HFF-Myc (cell line): ENCODE results near the gene ARMH3.

ENCODE experiments used
- DNase-seq: peaks from one replicate; pipeline ENCODE4 v3.0.0-alpha.2; 2011; ENCODE audit warnings: low read depth; ENCODE audit errors: extremely low read depth
- H3K4me3 ChIP-seq: replicated peaks from 2 replicates; pipeline ENCODE4 v1.5.1; 2011; ENCODE audit warnings: low read depth, mild to moderate bottlenecking, control low read depth, low read length
- TF ChIP-seq, protein P1 (sequence below): IDR thresholded peaks from 2 replicates; pipeline ENCODE4 v1.5.1; 2012; ENCODE audit warnings: mild to moderate bottlenecking, low read depth, low read length, control low read depth; ENCODE audit errors: missing control alignments

Gene ARMH3

DNA sequence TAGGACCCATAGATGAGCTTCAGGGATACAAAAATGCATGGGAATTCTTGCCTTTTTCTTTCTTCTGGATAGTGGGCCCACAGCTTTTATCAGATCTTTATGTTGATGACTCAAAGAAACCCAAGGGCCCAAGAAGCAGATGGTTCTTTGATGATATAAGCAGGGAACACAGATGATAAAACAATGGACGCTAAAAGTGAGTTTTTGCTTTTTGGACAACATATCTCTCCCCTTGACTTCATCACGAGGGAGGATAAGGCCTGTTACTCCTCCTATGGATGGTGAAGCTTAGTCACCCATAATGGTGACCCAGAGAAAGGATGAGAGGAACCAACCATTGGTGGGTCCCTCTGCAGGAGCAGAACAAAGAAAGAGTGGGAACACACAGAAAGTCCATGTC, 231.2 kb downstream of the ARMH3 start:
- DNase-seq, result no peak
- no peak overlapping the region for H3K4me3 ChIP-seq
- TF ChIP-seq, protein P1, sequence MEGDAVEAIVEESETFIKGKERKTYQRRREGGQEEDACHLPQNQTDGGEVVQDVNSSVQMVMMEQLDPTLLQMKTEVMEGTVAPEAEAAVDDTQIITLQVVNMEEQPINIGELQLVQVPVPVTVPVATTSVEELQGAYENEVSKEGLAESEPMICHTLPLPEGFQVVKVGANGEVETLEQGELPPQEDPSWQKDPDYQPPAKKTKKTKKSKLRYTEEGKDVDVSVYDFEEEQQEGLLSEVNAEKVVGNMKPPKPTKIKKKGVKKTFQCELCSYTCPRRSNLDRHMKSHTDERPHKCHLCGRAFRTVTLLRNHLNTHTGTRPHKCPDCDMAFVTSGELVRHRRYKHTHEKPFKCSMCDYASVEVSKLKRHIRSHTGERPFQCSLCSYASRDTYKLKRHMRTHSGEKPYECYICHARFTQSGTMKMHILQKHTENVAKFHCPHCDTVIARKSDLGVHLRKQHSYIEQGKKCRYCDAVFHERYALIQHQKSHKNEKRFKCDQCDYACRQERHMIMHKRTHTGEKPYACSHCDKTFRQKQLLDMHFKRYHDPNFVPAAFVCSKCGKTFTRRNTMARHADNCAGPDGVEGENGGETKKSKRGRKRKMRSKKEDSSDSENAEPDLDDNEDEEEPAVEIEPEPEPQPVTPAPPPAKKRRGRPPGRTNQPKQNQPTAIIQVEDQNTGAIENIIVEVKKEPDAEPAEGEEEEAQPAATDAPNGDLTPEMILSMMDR, result no peak

DNA sequence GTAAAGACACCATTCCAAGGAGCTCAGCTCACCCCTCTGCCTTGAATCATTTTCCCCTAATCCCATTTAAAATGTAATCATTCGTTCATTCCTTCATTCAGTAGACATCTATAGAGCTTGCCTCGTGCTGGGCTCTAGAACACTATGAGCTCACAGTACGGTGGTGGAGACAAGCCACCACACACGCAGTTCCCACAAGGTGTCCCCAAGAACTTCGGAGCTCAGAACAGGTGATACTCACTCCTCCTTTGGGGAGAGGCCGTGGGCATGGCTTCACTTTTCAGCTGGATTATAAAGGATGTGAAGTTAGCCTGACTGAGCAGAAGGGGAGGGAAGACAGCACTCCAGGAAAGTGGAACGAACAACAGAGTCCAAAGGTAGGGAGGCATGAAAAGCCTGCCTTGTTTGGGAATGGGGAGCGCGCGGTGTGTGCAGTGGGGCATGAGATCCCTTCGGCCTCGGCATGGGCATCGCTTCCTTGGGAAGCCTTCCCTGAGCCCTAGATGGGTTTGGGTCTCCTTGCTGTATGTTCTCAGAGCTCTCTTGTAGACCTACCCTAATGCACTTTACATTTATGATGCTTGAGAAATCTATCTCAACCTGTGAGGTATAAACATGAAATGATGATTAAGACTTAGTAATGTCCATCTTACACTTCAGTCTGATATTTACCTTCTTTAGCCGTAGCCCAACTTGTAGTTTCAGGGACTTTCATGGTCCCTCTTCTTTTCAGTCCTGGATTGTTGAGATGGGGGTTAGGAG, 236.9 kb downstream of the ARMH3 start:
- TF ChIP-seq, protein P1, result no peak
- peak overlapping the region; percentile 96 for H3K4me3 ChIP-seq
- no peak for DNase-seq

DNA sequence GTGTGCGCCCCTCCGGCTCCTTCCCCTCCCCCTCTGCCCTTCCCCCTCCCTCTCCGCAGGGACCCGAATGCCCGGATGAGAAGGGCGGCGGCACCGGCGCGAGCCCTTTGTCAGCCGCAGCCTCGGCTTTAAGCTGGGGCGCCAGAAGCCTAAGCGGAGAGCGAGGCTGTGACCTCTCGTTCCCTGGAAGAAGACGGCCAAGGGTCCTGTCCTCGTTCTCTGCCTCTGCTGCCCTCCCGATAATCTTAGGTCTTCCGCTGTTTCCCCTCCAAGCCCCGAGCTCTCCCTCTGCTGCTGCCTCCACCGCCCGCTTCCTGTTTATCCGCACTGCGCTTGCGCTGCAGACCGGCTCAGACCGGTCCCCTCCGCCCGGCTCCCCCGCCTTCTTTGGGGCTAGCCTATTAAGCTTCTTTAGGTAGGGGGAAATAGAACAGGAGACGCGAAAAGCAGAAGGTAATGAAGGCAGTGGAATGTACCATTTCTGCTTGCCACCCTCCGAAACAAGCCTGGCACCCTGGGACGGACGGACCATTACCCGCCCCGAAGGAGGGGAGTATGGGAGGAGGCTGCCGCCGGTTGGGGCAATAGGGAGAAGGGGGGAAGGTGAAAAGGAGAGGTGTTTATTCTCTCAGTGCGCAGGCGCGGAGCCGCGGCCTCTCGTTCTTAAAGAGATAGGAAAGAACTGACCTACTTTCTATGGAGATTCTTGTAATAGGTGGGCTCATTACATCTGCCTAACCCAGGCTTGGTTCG, 237.7 kb downstream of the ARMH3 start, which contains the start of gene OGA:
OGA (minus strand) TSS at position 326 of the 753 bp plus-strand sequence. CDS start 422 bp downstream, outside the sequence.
- TF ChIP-seq, protein P1, result no peak
- peak; percentile 100 for DNase-seq
- H3K4me3 ChIP-seq, result peak within 1 kb of the TSS; percentile 96

DNA sequence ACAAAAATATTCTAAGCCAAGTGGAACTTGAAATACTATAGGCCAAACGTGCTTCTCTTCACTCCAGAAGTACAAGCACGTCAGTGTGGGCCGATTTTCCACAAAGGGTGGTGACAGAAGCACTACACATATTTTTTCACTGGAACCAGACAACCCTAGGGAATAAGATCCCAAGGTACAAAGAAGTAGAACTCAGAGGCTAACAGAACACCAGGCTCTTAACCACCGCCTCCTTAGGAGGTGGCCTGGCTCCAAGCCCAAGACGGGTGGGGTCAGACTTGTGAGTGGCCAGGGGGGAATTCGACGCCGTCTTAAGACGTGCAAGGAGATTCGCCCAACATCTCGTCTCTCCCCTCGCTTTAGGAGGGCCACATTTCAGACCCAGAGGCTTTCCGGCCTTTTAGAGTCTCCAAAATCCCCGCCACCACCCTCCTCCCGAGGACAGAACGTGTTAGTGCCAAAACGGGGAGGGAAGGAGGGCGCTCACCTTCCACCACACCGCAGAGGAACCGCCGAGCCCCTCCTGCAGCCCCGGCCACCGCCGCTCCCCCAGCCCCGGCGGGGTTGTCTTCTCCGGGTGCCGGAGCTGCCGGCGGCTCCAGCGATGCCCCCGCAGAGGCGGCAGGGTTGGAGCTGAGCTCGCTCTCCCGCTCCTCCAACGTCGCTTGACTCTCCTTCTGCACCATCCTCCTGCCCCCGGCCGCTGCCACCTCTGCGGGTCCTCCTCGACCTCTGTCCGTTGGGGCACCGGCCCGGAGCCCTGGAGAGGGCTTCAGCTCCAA, 238.4 kb downstream of the ARMH3 start:
- peak overlapping the region; percentile 96 for H3K4me3 ChIP-seq
- TF ChIP-seq, protein P1, result no peak
- DNase-seq, result peak; percentile 85

DNA sequence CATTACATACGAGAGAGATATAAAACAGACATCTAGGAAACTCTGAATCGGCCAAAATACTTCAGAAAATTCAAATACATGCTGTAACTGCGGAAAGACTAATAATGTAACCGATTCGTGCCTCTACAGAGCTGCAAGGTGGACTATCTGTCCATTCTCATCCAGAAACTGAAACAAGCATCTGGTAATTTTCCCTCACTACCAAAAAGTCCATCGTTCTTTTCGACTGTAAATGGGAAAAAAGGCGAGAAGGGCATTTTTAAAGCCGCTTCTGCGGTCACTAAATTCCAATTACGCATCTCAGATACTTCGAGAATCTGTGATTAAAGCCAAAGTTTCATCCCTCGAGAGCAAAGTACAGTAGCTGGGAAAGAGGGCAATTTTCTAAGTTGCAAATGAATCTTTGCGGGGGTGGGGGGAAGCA, 239.0 kb downstream of the ARMH3 start:
- peak overlapping the region; percentile 96 for H3K4me3 ChIP-seq
- TF ChIP-seq, protein P1, result no peak
- DNase-seq, result no peak

DNA sequence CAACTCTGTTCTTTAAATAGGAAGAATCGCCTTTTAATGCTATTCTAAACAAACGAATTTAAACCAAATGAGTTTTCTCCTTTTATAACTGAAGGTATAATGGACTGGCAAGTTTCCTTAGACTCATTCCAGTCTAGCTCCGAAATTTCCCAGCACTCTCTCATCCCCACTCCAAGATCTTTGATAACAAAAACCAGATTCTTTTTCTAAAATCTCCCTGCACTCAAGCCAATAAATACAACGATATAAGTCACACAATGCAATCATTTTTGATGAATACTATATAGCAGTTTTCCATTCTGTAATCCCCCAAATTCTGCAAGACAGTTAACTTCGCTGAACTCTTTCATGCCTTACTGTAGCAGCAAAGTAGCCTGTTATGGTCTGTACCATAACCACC, 239.6 kb downstream of the ARMH3 start:
- DNase-seq, result no peak

More for the DNA sequence above, 239.6 kb downstream of the ARMH3 start:
- peak overlapping the region; percentile 96 for H3K4me3 ChIP-seq
- TF ChIP-seq, protein P1, result no peak
